H9 (cell line): ENCODE data around the gene ARPC1A. TPM values are rescaled to one million over a fixed set of nuclear protein-coding genes. Genes with fewer than 3 reads are reported as not detected.

ENCODE experiments used
- DNase-seq: peaks from one replicate; pipeline ENCODE4 v3.0.0-alpha.2; 2017
- H2AFZ ChIP-seq: one replicate; pipeline ENCODE4 v1.6.1; 2013; ENCODE audit warnings: mild to moderate bottlenecking, low read length, control low read depth, moderate library complexity
- H2AK5ac ChIP-seq: 2 replicates; pipeline ENCODE4 v1.6.1; 2013; ENCODE audit warnings: low read length, control low read depth, mixed read lengths; ENCODE audit not compliant: insufficient read length
- H2BK120ac ChIP-seq: one replicate; pipeline ENCODE4 v1.6.1; 2013; ENCODE audit warnings: low read depth, mild to moderate bottlenecking, low read length, control low read depth, inconsistent platforms; ENCODE audit not compliant: poor library complexity, severe bottlenecking
- H2BK12ac ChIP-seq: 2 replicates; pipeline ENCODE4 v1.6.1; 2013; ENCODE audit warnings: low read length, control low read depth, mixed read lengths, low read depth; ENCODE audit not compliant: insufficient read length
- H2BK15ac ChIP-seq: 2 replicates; pipeline ENCODE4 v1.6.1; 2013; ENCODE audit warnings: low read depth, low read length, control low read depth
- H2BK20ac ChIP-seq: one replicate; pipeline ENCODE4 v1.6.1; 2013; ENCODE audit warnings: low read depth, mild to moderate bottlenecking, low read length, control low read depth, inconsistent platforms; ENCODE audit not compliant: poor library complexity, severe bottlenecking
- H2BK5ac ChIP-seq: 2 replicates; pipeline ENCODE4 v1.6.1; 2013; ENCODE audit warnings: low read length, control low read depth, mixed read lengths; ENCODE audit not compliant: insufficient read length
- H3K14ac ChIP-seq: 2 replicates; pipeline ENCODE4 v1.6.1; 2013; ENCODE audit warnings: low read length, control low read depth; ENCODE audit not compliant: insufficient read depth
- H3K18ac ChIP-seq: 2 replicates; pipeline ENCODE4 v1.6.1; 2013; ENCODE audit warnings: low read depth, mild to moderate bottlenecking, mixed read lengths, low read length, control low read depth; ENCODE audit not compliant: insufficient read length
- H3K23ac ChIP-seq: 2 replicates; pipeline ENCODE4 v1.6.1; 2013; ENCODE audit warnings: low read length, control low read depth, mixed read lengths, low read depth; ENCODE audit not compliant: insufficient read length
- H3K23me2 ChIP-seq: 2 replicates; pipeline ENCODE4 v1.6.1; 2013; ENCODE audit warnings: low read depth, mild to moderate bottlenecking, mixed read lengths, low read length, control low read depth; ENCODE audit not compliant: insufficient read length, poor library complexity, severe bottlenecking
- H3K27ac ChIP-seq: 2 replicates; pipeline ENCODE4 v1.5.1; 2013; ENCODE audit warnings: low read length, control low read depth, mixed read lengths, low read depth; ENCODE audit not compliant: insufficient read length
- H3K27me3 ChIP-seq: 2 replicates; pipeline ENCODE4 v1.6.1; 2013; ENCODE audit warnings: low read length, control low read depth, inconsistent platforms; ENCODE audit not compliant: insufficient read depth
- H3K4ac ChIP-seq: 2 replicates; pipeline ENCODE4 v1.6.1; 2013; ENCODE audit warnings: low read depth, mild to moderate bottlenecking, control low read depth, inconsistent platforms, low read length, moderate library complexity
- H3K4me1 ChIP-seq: 2 replicates; pipeline ENCODE4 v1.6.1; 2013; ENCODE audit warnings: low read length, control low read depth, inconsistent platforms; ENCODE audit not compliant: insufficient read depth
- H3K4me2 ChIP-seq: 2 replicates; pipeline ENCODE4 v1.6.1; 2013; ENCODE audit warnings: low read length, control low read depth, mixed read lengths; ENCODE audit not compliant: insufficient read length, insufficient read depth
- H3K56ac ChIP-seq: 2 replicates; pipeline ENCODE4 v1.6.1; 2013; ENCODE audit warnings: low read depth, mild to moderate bottlenecking, mixed read lengths, low read length, control low read depth; ENCODE audit not compliant: insufficient read length
- H3K79me1 ChIP-seq: 2 replicates; pipeline ENCODE4 v1.6.1; 2013; ENCODE audit warnings: low read depth, mild to moderate bottlenecking, moderate library complexity, low read length, control low read depth, inconsistent platforms; ENCODE audit not compliant: insufficient read depth, poor library complexity, severe bottlenecking
- H3K79me2 ChIP-seq: 2 replicates; pipeline ENCODE4 v1.6.1; 2013; ENCODE audit warnings: low read length, control low read depth, inconsistent platforms; ENCODE audit not compliant: insufficient read depth
- H3K9ac ChIP-seq: 2 replicates; pipeline ENCODE4 v1.6.1; 2013; ENCODE audit warnings: low read length, control low read depth, mixed read lengths; ENCODE audit not compliant: insufficient read length; ENCODE audit errors: extremely low read depth
- H3K9me3 ChIP-seq: one replicate; pipeline ENCODE4 v1.6.1; 2013; ENCODE audit warnings: low read depth, low read length, inconsistent platforms; ENCODE audit not compliant: control insufficient read depth
- H3T11ph ChIP-seq: one replicate; pipeline ENCODE4 v1.6.1; 2013; ENCODE audit warnings: mild to moderate bottlenecking, low read length, control low read depth, inconsistent platforms
- H4K20me1 ChIP-seq: one replicate; pipeline ENCODE4 v1.6.1; 2013; ENCODE audit not compliant: control insufficient read depth, insufficient read length, insufficient read depth
- H4K5ac ChIP-seq: 2 replicates; pipeline ENCODE4 v1.6.1; 2013; ENCODE audit warnings: low read depth, mild to moderate bottlenecking, mixed read lengths, low read length, control low read depth; ENCODE audit not compliant: insufficient read length
- H4K8ac ChIP-seq: replicated peaks from 2 replicates; pipeline ENCODE4 v1.6.1; 2013; ENCODE audit warnings: low read length, control low read depth, mixed read lengths, low read depth; ENCODE audit not compliant: insufficient read length
- H4K91ac ChIP-seq: 2 replicates; pipeline ENCODE4 v1.6.1; 2013; ENCODE audit warnings: low read depth, mild to moderate bottlenecking, moderate library complexity, mixed read lengths, low read length, control low read depth; ENCODE audit not compliant: insufficient read length
- H3K27ac Mint-ChIP-seq, 3 experiments: 2 replicates in 2 of 3; 3 replicates in 1 of 3; pipeline ENCODE4 v1.8.0; 2020 to 2021; ENCODE audit warnings: mixed read lengths in 3 of 3, mild to moderate bottlenecking in 1 of 3, moderate library complexity in 1 of 3
- H3K27me3 Mint-ChIP-seq: 2 replicates; pipeline ENCODE4 v1.8.0; 2021; ENCODE audit warnings: low read depth, mild to moderate bottlenecking, moderate library complexity, mixed read lengths
- H3K36me3 Mint-ChIP-seq, 3 experiments: 2 replicates in 2 of 3; 3 replicates in 1 of 3; pipeline ENCODE4 v1.8.0; 2020 to 2021; ENCODE audit warnings: low read depth in 3 of 3, mixed read lengths in 3 of 3; ENCODE audit not compliant: insufficient read depth in 1 of 3
- H3K4me1 Mint-ChIP-seq, 2 experiments: 2 replicates each; pipeline ENCODE4 v1.8.0; 2020; ENCODE audit warnings: mixed read lengths in 2 of 2
- H3K4me3 Mint-ChIP-seq, 2 experiments: 2 replicates in 1 of 2; 3 replicates in 1 of 2; pipeline ENCODE4 v1.8.0; 2020 to 2021; ENCODE audit warnings: mild to moderate bottlenecking in 2 of 2, mixed read lengths in 2 of 2, moderate library complexity in 1 of 2
- H3K9me3 Mint-ChIP-seq, 2 experiments: 2 replicates in 1 of 2; 3 replicates in 1 of 2; pipeline ENCODE4 v1.8.0; 2020; ENCODE audit warnings: mild to moderate bottlenecking in 2 of 2, mixed read lengths in 2 of 2, moderate library complexity in 1 of 2
- CTCF ChIP-seq: fragments of 200-600 bp; sonication (generic); conservative IDR thresholded peaks from 3 replicates; pipeline ENCODE4 v1.8.0; 2021; ENCODE audit warnings: antibody characterized with exemption, mild to moderate bottlenecking
- WGBS: extraction: QIAGEN DNeasy Blood & Tissue Kit; methylation state at CpG from one replicate; pipeline ENCODE4 v1.1.7; 2013; ENCODE audit warnings: missing lambda C conversion rate, low lambda C conversion rate, mixed read lengths; ENCODE audit not compliant: insufficient read length; ENCODE audit errors: extremely low coverage; 5-methylcytosine and 5-hydroxymethylcytosine counted together
- total RNA-seq: library from RNA; stranded (reverse); gene quantifications from 2 replicates; pipeline ENCODE4 v1.2.1, GENCODE V29; 2021

ARPC1A gene
- total RNA-seq, 1 experiment from 2014 or later = 169 TPM

GRCh38 chr7:99339595-99339994, 13.9 kb downstream of the ARPC1A start:
- Histone ChIP-seq H2BK15ac (no peak overlapping the region), H3K9me3 (no peaks in the 10 kb centered on the region), H3K23ac (no peak overlapping the region), H4K8ac (no peak overlapping the region), H3K4me2 (no peak overlapping the region), H2AK5ac (no peak overlapping the region), H3K56ac (no peak overlapping the region), H2BK12ac (no peak overlapping the region), H3K23me2 (no peaks in the 10 kb centered on the region), H2BK20ac (no peak overlapping the region), H3K27ac (no peak overlapping the region), H3K9ac (no peak overlapping the region), H4K91ac (no peak overlapping the region), H2AFZ (no peak overlapping the region), H3K27me3 (no peaks in the 10 kb centered on the region), H3K4ac (no peak overlapping the region), H4K5ac (no peak overlapping the region), H2BK120ac (no peak overlapping the region), H3K14ac (no peak overlapping the region), H3K79me1 (no peaks in the 10 kb centered on the region), H3K18ac (no peak overlapping the region), H2BK5ac (no peak overlapping the region), H4K20me1 (no peaks in the 10 kb centered on the region), H3K79me2 (no peaks in the 10 kb centered on the region), H3T11ph (no peak overlapping the region), H3K4me1 (no peaks in the 10 kb centered on the region)
- no peak for TF ChIP-seq CTCF
- Mint-ChIP-seq H3K4me1 (no peaks in the 10 kb centered on the region), H3K9me3 (no peaks in the 10 kb centered on the region), H3K27ac (no peak overlapping the region), H3K27me3 (no peaks in the 10 kb centered on the region), H3K4me3 (no peak overlapping the region), H3K36me3 (peaks cover 19 to 70% (median 53%) of the 10 kb centered on the region in 3 experiments; a peak in 6 of 7 replicates)
- DNase-seq = no peak
- no CpG with 5 or more reads among the region's 3 CpGs for WGBS
